Rectal smooth muscle tissue (tissue), 1 donor: ENCODE results near the gene UBN2.

Experiments
- H3K27ac ChIP-seq: one replicate; pipeline ENCODE4 v1.7.0; 2013; ENCODE audit warnings: low read depth, low read length, inconsistent platforms
- H3K27me3 ChIP-seq: one replicate; pipeline ENCODE4 v1.7.0; 2013; ENCODE audit warnings: low read length; ENCODE audit not compliant: control insufficient read depth, insufficient read depth
- H3K36me3 ChIP-seq: one replicate; pipeline ENCODE4 v1.7.0; 2013; ENCODE audit warnings: low read length; ENCODE audit not compliant: control insufficient read depth, insufficient read depth
- H3K4me1 ChIP-seq: one replicate; pipeline ENCODE4 v1.7.0; 2013; ENCODE audit warnings: low read length; ENCODE audit not compliant: control insufficient read depth, insufficient read depth
- H3K4me3 ChIP-seq: one replicate; pipeline ENCODE4 v1.7.0; 2013; ENCODE audit warnings: low read length
- H3K9ac ChIP-seq: one replicate; pipeline ENCODE4 v1.7.0; 2013; ENCODE audit warnings: low read length

The UBN2 gene

GRCh38 chr7:139341058-139341775, 110.2 kb downstream of the UBN2 start, which contains the start of gene FMC1:
FMC1 (plus strand) TSS chr7:139341337; CDS start chr7:139341385, 48 bp downstream.
- no peaks in the 10 kb centered on the region for H3K27me3 ChIP-seq
- H3K36me3 ChIP-seq: no peaks in the 10 kb centered on the region
- peak within 1 kb of the TSS; percentile 91 for H3K4me3 ChIP-seq
- H3K4me1 ChIP-seq: peaks cover 6% of the 10 kb centered on the region
- peak within 1 kb of the TSS; percentile 95 for H3K9ac ChIP-seq
- H3K27ac ChIP-seq: peak within 1 kb of the TSS; percentile 95

DNA sequence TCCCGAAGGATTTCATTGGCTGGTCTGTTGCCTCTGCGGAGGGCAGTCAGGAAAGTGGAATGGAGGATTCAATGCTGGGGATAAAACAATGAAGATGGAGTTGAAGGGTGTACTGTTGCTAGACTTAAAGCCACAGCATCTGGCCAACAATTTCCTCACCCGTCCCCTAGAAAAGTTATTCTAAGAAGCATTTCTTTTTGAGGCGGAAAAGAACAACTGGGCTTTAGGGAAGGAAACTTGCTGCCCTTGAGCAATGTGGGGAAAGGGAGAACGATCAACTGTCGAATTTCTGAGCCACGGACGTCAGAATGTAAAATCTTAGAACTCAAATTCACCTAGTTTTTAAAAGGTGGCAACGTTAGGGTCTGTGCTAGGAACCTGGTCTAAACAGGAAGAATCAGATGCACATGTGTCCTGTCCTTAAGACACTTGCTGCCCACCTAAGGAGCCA, 110.8 kb downstream of the UBN2 start:
- Histone ChIP-seq H3K4me3 (peak overlapping the region; percentile 91), H3K36me3 (peaks cover 3% of the 10 kb centered on the region), H3K27ac (peak overlapping the region; percentile 95), H3K27me3 (no peaks in the 10 kb centered on the region), H3K9ac (peak overlapping the region; percentile 29), H3K4me1 (peaks cover 6% of the 10 kb centered on the region)

GRCh38 chr7:139345042-139345441, 114.0 kb downstream of the UBN2 start:
- Histone ChIP-seq H3K27me3 (no peaks in the 10 kb centered on the region), H3K36me3 (peaks cover 7% of the 10 kb centered on the region), H3K9ac (no peak overlapping the region), H3K4me3 (no peak overlapping the region), H3K27ac (no peak overlapping the region), H3K4me1 (peaks cover 6% of the 10 kb centered on the region)

DNA sequence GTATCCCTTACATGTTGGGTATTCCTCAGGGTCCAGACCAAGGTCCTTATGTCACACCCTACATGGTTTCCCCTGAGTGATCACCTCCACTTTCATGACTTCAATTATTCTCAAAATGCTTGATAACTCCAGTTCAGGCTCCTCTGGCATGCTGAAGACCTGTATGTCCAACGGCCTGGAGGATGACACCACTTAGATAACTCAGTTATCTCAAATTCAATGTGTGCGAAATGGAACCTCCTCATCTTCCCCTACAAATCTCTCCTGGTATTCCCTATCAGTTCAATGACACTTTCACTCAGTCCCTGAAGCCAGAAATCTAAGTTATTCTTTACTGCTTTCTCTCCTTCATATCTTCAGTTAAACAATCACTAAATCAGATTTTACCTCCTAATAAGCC, 120.0 kb downstream of the UBN2 start:
- Histone ChIP-seq H3K36me3 (peaks cover 10% of the 10 kb centered on the region), H3K4me1 (no peaks in the 10 kb centered on the region), H3K4me3 (no peak overlapping the region), H3K27me3 (no peaks in the 10 kb centered on the region), H3K27ac (no peak overlapping the region), H3K9ac (no peak overlapping the region)

DNA sequence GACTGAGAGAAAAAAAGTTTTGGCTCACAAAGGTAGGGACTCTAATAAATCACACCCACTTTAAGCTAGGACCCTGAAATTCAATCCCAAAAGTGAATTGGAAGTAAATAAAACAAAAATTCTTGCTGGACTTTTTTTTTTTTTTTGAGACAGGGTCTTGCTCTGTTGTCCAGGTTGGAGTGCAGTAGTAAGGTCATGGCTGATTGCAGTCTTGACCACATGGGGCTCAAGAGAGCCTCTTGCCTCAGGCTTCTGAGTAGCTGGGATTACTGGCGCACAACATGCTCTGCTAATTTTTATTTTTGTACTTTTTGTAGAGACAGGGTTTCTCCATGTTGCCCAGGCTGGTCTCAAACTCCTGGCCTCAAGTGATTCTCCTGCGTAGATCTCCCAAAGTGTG, 123.7 kb downstream of the UBN2 start:
- H3K4me1 ChIP-seq: peaks cover 5% of the 10 kb centered on the region
- no peak overlapping the region for H3K4me3 ChIP-seq
- no peak overlapping the region for H3K9ac ChIP-seq
- no peaks in the 10 kb centered on the region for H3K27me3 ChIP-seq
- H3K27ac ChIP-seq: no peak overlapping the region
- H3K36me3 ChIP-seq: peaks cover 3% of the 10 kb centered on the region

GRCh38 chr7:139355320-139355719, 124.3 kb downstream of the UBN2 start:
- Histone ChIP-seq H3K27me3 (no peaks in the 10 kb centered on the region), H3K27ac (no peak overlapping the region), H3K36me3 (peaks cover under 1% of the 10 kb centered on the region), H3K9ac (no peak overlapping the region), H3K4me1 (peaks cover 5% of the 10 kb centered on the region), H3K4me3 (no peak overlapping the region)
